Neural cell (in vitro differentiated cells): ENCODE data around the gene DEGS2. TPM values are rescaled to one million over a fixed set of nuclear protein-coding genes. Genes with fewer than 3 reads are reported as not detected.
"Not testable (repeated sequence)": the region's sequence is repeated elsewhere in the genome, so short reads cannot be mapped to it uniquely, and the experiment has no call there.

ENCODE experiments used
- H2AFZ ChIP-seq: fragments of 200-600, 300-800 bp; sonication (generic), shearing (Covaris generic); 2 replicates; pipeline ENCODE4 v1.6.0; 2014; ENCODE audit warnings: low read depth, mild to moderate bottlenecking, antibody characterized with exemption, low read length, moderate library complexity
- H3F3A ChIP-seq: fragments of 200-600 bp; shearing (Covaris generic); 2 replicates; pipeline ENCODE4 v1.6.1; 2016; ENCODE audit warnings: mild to moderate bottlenecking, moderate library complexity, mixed read lengths, antibody characterized with exemption, low read length; ENCODE audit not compliant: insufficient read depth, poor library complexity, severe bottlenecking
- H3K27ac ChIP-seq: fragments of 200-600, 300-800 bp; sonication (generic), shearing (Covaris generic); 2 replicates; pipeline ENCODE4 v1.5.1; 2014; ENCODE audit warnings: mild to moderate bottlenecking, low read length, moderate library complexity
- H3K27me3 ChIP-seq: fragments of 300-800, 200-600 bp; sonication (generic), shearing (Covaris generic); 2 replicates; pipeline ENCODE4 v1.6.0; 2014; ENCODE audit warnings: mild to moderate bottlenecking, low read depth, low read length, moderate library complexity; ENCODE audit not compliant: insufficient read depth
- H3K36me3 ChIP-seq: fragments of 300-800, 200-600 bp; sonication (generic), shearing (Covaris generic); 2 replicates; pipeline ENCODE4 v1.5.1; 2014; ENCODE audit warnings: mild to moderate bottlenecking, antibody characterized with exemption, low read length, moderate library complexity; ENCODE audit not compliant: insufficient read depth
- H3K4me2 ChIP-seq: fragments of 300-800, 200-600 bp; sonication (generic), shearing (Covaris generic); 2 replicates; pipeline ENCODE4 v1.6.0; 2014; ENCODE audit warnings: mild to moderate bottlenecking, low read length
- H3K4me3 ChIP-seq: fragments of 300-800, 200-600 bp; sonication (generic), shearing (Covaris generic); 2 replicates; pipeline ENCODE4 v1.5.1; 2014; ENCODE audit warnings: mild to moderate bottlenecking, low read length, moderate library complexity
- H3K79me2 ChIP-seq: fragments of 200-600 bp; shearing (Covaris generic); replicated peaks from 2 replicates; pipeline ENCODE4 v1.6.0; 2014; ENCODE audit warnings: mild to moderate bottlenecking, low read length, moderate library complexity; ENCODE audit not compliant: insufficient read depth
- H3K9ac ChIP-seq: fragments of 300-800, 200-600 bp; sonication (generic), shearing (Covaris generic); 2 replicates; pipeline ENCODE4 v1.6.1; 2016; ENCODE audit warnings: mild to moderate bottlenecking, low read length, mixed read lengths
- H3K9me2 ChIP-seq: fragments of 200-600 bp; shearing (Covaris generic); 2 replicates; pipeline ENCODE4 v1.6.1; 2016; ENCODE audit warnings: mild to moderate bottlenecking, low read length, mixed read lengths; ENCODE audit not compliant: insufficient read depth
- H3K9me3 ChIP-seq: fragments of 200-600, 300-800 bp; sonication (generic), shearing (Covaris generic); 2 replicates; pipeline ENCODE4 v1.6.1; 2016; ENCODE audit warnings: mild to moderate bottlenecking, mixed run types, low read length, moderate library complexity, mixed read lengths
- H4K20me1 ChIP-seq: fragments of 200-600 bp; shearing (Covaris generic); 2 replicates; pipeline ENCODE4 v1.6.1; 2016; ENCODE audit warnings: mild to moderate bottlenecking, mixed run types; ENCODE audit not compliant: insufficient read depth
- CTCF ChIP-seq: fragments of 450-650 bp; IDR thresholded peaks from 2 replicates; pipeline ENCODE4 v1.5.1; 2014; ENCODE audit warnings: antibody characterized with exemption, mild to moderate bottlenecking, moderate library complexity; ENCODE audit not compliant: poor library complexity, severe bottlenecking
- EP300 ChIP-seq: fragments of 450-650 bp; conservative IDR thresholded peaks from 2 replicates; pipeline ENCODE4 v1.6.1; 2014; ENCODE audit warnings: antibody characterized with exemption, mild to moderate bottlenecking, moderate library complexity; ENCODE audit not compliant: poor library complexity, severe bottlenecking
- EZH2 ChIP-seq: fragments of 200-600, 300-800 bp; shearing (Covaris generic), sonication (generic); IDR thresholded peaks from 2 replicates; pipeline ENCODE4 v1.6.1; 2014; ENCODE audit warnings: antibody characterized with exemption, low read length, borderline replicate concordance, mild to moderate bottlenecking; ENCODE audit not compliant: insufficient read depth, poor library complexity, severe bottlenecking
- MXI1 ChIP-seq: fragments of 450-650 bp; conservative IDR thresholded peaks from 2 replicates; pipeline ENCODE4 v1.6.1; 2014; ENCODE audit warnings: antibody characterized with exemption, mild to moderate bottlenecking; ENCODE audit not compliant: poor library complexity, severe bottlenecking
- POLR2AphosphoS5 ChIP-seq: IDR thresholded peaks from 2 replicates; pipeline ENCODE4 v1.6.1; 2012
- RAD21 ChIP-seq: fragments of 450-650 bp; conservative IDR thresholded peaks from 2 replicates; pipeline ENCODE4 v1.6.1; 2014; ENCODE audit warnings: antibody characterized with exemption, mild to moderate bottlenecking, moderate library complexity
- REST ChIP-seq: IDR thresholded peaks from 2 replicates; pipeline ENCODE4 v1.6.1; 2012; ENCODE audit warnings: borderline replicate concordance
- SMC3 ChIP-seq: fragments of 450-650 bp; conservative IDR thresholded peaks from 2 replicates; pipeline ENCODE4 v1.6.1; 2014; ENCODE audit warnings: antibody characterized with exemption, mild to moderate bottlenecking, moderate library complexity; ENCODE audit not compliant: poor library complexity
- TAF1 ChIP-seq: IDR thresholded peaks from 2 replicates; pipeline ENCODE4 v1.6.1; 2012; ENCODE audit warnings: low read depth
- polyA plus RNA-seq: library from polyadenylated mRNA; depleted of rRNA; stranded (reverse); fragments of >200 nt; gene quantifications from 2 replicates; pipeline ENCODE4 v1.2.3, GENCODE V29; 2014

DEGS2 gene
- polyA plus RNA-seq, 1 donor from 2014 or later, result 0.37 TPM

GRCh38 chr14:100188392-100189030 lies 29.1 kb upstream of the DEGS2 start:
- Histone ChIP-seq H3F3A (no peaks in the 10 kb centered on the region), H3K9me2 (no peaks in the 10 kb centered on the region), H3K4me3 (no peak overlapping the region), H2AFZ (no peak overlapping the region), H4K20me1 (no peaks in the 10 kb centered on the region), H3K27ac (no peak overlapping the region), H3K9ac (no peak overlapping the region), H3K27me3 (no peaks in the 10 kb centered on the region), H3K4me2 (no peak overlapping the region), H3K9me3 (no peaks in the 10 kb centered on the region), H3K79me2 (no peaks in the 10 kb centered on the region), H3K36me3 (no peaks in the 10 kb centered on the region)
- no peak for TF ChIP-seq RAD21
- no peak for TF ChIP-seq REST
- TF ChIP-seq EP300, result no peak
- no peak for TF ChIP-seq MXI1
- TF ChIP-seq TAF1, result no peak
- no peak for TF ChIP-seq EZH2

GRCh38 chr14:100187247-100187833 lies 27.9 kb upstream of the DEGS2 start:
- H3K9me3 ChIP-seq, result no peaks in the 10 kb centered on the region
- H3K9ac ChIP-seq, result no peak overlapping the region
- no peaks in the 10 kb centered on the region for H3K36me3 ChIP-seq
- no peak overlapping the region for H3K27ac ChIP-seq
- no peak overlapping the region for H3K4me2 ChIP-seq
- H3K79me2 ChIP-seq, result no peaks in the 10 kb centered on the region
- H4K20me1 ChIP-seq, result no peaks in the 10 kb centered on the region
- H3K9me2 ChIP-seq, result no peaks in the 10 kb centered on the region
- no peak overlapping the region for H3K4me3 ChIP-seq
- H3K27me3 ChIP-seq, result no peaks in the 10 kb centered on the region
- no peak overlapping the region for H2AFZ ChIP-seq
- H3F3A ChIP-seq, result no peaks in the 10 kb centered on the region
- TF ChIP-seq EP300 (no peak), POLR2AphosphoS5 (no peak), TAF1 (no peak), REST (no peak), MXI1 (no peak), EZH2 (no peak), CTCF (no peak), SMC3 (no peak), RAD21 (no peak)

GRCh38 chr14:100181876-100182551 lies 22.6 kb upstream of the DEGS2 start:
- not testable (repeated sequence) for H3K79me2 ChIP-seq, H3K4me2 ChIP-seq, H3F3A ChIP-seq, H3K9me3 ChIP-seq, H3K27ac ChIP-seq, H2AFZ ChIP-seq, H3K4me3 ChIP-seq, H3K9me2 ChIP-seq, H3K27me3 ChIP-seq, H3K9ac ChIP-seq, H4K20me1 ChIP-seq, H3K36me3 ChIP-seq
